ENCODE results near the gene CD69.

Gene CD69

DNA sequence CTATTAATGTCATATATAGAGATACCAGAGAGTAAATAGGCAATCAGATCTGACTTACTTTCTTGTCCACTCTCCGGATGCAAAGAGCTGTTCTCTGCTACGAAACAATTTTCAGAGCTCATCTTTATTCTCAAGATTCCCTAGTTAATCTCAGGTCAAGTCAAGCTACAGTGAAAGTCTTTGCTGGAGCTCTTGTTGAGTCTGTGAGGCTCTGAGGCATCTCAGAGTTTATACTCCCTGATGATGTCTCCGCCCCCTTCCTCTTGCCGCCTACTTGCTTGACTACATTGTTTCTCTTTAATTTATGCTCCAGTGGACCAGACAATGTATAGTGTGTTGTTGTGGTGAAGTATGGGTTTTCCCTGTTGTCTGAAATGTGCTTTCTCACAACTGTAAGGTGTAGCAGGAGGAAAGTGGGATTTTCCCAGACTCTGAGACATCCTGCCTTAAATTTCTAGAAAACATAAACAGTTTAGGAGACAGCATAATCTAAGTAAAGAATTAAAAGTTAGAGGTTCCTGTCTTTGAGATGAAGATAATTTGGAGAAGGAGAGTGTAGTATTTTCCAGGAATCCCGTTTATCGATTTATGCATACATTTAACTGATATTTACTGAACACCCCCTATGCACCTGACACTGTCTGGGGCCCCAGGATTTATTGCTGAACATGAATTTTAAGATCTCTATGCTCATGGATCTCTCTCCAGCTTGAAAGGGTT, at the start of gene CD69:
Gene CD69 (minus strand): TSS at position 203 of the 720 bp plus-strand sequence. CDS start 81 bp downstream, at position 122.
- no peak within 1 kb of the TSS for H3K4me3 ChIP-seq (ENCODE audit: low read depth, low read length)

DNA sequence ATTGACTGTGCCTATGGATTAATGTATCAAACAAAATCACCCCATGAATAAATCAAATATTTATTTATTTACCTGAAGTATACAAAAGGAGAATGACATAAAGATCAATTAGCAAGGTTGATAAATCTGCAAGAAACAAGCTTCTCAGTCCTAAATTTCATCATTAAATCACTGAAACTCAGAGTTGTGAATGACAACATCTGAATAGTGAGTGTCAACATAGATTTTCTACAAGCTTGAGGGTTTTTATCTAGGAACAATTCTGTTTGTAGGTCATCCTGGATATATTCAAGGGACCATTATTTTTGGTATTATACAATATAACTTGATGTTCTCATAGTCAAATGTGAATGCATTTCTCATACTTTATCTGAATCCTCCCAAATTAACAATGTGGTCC, 49.2 kb upstream of the CD69 start:
- no peak overlapping the region for H3K4me3 ChIP-seq (ENCODE audit: low read depth, low read length)

DNA sequence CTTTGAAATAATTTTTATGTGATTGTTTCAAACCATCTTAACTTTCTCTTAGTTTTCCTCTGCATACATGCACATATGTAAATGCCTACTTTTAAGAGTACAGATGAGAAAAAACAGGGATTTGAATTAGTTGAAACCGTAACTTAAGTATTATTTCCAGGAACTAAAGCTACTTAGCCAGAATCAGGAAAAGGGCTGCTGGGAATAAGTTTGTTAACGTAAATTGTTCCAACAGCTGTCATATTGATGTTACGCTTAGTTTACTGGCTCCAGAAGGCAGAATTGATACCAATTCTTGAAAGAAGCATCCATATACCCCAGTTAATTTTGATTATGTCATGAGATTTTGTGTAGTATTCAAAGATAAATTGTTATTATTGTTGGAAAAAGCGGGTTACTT, 48.6 kb upstream of the CD69 start:
- no peak overlapping the region for H3K4me3 ChIP-seq (ENCODE audit: low read depth, low read length)

DNA sequence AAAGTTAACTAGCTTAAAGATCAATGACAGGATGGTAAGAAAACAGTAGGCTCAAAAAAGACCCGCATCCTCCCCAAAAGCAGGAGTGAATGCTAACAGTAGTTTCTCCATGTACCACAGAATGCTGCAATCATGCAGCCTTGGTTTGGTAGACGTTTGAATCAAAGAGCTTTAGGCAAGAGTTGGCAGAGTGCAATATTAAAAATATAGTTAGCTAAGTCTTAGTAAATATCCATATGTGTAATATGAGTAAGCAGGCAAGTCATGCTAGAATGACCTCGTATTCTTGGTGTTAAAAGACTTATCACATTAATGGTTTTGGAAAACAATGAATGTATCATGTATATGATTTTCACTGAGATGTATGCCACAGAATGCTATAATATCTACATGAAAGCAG, 47.8 kb upstream of the CD69 start:
- H3K4me3 ChIP-seq (ENCODE audit: low read depth, low read length) = no peak overlapping the region

DNA sequence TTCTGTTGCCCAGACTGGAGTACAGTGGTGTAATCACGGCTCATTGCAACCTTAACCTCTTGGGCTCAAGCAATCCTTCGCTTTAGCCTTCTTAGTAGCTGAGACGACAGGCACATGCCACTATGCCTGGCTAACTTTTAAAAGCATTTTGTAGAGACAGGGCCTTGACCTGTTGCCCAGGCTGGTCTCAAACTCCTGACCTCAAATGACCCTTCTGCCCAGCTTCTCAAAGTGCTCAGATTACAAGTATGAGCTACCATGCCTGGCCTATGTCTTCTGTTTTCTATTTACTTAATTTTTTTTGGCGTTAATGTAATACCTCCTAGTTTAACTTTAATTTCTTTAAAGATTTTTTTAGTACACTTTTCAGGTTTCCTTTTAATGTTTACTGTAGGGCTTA, 46.0 kb upstream of the CD69 start:
- no peak overlapping the region for H3K4me3 ChIP-seq (ENCODE audit: low read depth, low read length)

DNA sequence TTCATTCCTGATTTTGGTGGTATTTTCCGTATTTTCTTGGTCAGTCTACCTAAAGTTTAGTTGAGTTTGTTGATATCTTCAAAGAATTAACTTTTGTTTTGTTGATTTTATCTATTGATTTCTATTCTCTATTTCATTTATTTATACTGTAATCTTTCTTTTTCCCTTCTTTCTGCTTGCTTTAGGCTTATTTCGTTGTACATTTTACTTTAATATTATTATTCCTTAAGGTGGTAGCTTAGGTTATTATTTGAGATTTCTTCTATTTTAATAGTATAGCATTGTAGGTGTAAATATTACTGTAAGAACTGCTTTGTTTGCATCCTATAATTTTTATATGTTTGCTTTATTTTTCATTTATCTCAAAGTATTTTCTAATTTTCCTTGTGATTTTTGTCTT, 45.2 kb upstream of the CD69 start:
- no peak overlapping the region for H3K4me3 ChIP-seq (ENCODE audit: low read depth, low read length)

DNA sequence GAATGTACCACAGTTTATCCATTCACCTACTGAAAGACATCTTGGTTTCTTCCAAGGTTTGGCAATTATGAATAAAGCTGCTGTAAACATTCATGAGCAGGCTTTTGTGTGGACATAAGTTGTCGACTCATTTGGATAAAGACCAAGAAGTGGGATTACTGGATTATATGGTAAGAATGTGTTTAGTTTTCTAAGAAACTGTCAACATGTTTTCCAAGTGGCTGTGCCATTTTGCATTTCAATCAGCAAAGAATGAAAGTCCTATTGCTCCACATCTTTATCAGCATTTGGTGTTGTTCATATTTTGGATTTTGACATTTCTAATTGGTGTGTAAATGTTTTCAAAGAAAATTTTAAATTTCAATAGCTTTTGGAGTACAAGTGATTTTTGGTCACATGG, 39.3 kb upstream of the CD69 start:
- no peak overlapping the region for H3K4me3 ChIP-seq (ENCODE audit: low read depth, low read length)

DNA sequence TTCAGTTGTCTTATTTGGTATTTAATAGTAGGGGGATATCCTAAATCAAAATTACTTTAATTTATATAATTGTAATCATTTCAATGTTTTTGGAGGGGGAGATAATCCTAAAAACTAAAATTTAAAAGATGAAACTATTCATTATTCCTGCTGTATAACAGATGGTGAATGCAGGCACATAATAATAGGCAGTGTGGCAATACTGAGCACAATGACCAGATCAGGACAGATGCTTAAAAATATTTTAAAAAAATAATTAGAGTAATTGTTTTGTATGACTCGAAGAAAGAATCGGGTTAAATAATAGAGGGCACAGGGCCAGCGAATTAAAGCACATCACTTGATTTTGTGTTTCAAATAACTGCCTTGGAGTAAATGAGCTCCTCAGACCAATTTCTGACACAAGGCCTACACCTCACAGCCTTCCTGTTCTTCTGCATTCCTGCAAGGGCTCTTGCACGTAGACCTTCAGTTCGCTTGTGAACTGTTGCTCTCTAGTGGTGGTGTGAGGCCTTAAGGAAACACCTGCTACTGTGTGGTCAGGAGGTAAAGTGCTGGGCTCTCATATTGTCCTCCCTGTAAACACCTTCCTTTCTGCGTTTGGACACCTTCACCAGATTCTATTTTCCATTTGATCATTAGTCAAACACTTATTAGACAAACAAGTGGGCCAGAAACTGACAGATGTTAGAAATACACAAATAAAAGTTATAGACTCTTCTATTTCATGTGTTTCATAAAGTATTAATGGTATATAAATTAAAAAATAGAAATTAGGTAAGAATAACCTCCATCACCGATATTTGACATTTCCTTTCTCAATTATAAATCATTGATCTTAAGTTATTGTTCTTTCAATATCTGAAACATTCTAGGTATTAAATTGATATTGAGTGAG, 37.3 kb upstream of the CD69 start:
- H3K4me3 ChIP-seq (ENCODE audit: low read depth, low read length) = no peak overlapping the region

DNA sequence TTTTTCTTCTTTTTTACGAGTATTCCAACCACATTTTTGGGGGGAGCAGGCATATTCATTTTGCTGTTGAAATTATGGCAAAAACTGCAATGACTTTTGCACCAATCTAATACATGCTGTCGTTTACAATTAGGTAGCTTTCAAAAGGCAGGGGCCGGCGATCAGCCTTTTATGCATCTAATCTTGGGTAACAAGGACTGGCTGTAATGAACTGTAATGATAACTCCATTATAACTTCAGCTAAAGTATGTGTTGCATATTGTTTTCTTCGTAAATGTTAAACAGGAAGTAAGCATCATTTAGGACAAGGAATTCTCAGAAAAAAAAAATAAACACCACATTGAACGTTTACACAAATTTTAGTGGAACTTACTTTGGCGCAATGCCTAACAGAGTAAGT, 36.3 kb upstream of the CD69 start:
- H3K4me3 ChIP-seq (ENCODE audit: low read depth, low read length) = no peak overlapping the region

DNA sequence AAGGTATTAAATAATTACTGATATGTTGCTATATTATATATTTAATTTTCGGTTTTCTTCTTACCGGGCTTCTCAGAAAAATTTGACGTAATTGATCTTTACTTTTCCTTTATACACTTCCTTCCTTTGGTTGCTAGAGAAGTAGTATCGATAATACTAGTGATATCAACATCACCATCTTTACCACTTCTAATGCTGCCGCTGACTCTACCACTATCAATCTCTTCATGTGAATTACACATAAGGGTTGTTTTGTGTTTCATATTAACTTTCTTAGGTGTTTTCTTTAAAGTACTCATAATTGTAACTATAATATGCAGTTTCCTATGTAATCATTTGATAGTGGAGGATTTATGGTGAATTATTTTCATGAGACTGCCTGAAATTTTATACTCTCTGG, 35.6 kb upstream of the CD69 start:
- H3K4me3 ChIP-seq (ENCODE audit: low read depth, low read length) = no peak overlapping the region

DNA sequence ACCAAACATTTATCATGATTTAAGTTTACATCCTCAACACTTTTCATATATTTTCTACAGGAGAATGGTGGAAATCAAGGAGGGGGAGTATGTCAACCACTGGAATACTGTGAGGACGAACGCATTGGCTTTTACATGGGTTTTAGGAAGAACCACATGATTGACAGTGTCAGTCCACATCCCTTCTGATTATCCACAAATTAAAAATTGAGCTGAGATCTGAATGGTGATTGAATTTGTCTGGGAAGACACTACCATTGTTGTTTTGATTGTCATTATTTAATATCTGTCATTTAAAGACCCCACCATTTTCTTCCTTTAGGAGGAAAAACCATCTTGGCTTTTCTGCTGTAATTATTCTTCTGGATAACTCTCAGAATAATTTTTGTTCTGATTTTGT, 35.2 kb upstream of the CD69 start:
- H3K4me3 ChIP-seq (ENCODE audit: low read depth, low read length) = no peak overlapping the region

DNA sequence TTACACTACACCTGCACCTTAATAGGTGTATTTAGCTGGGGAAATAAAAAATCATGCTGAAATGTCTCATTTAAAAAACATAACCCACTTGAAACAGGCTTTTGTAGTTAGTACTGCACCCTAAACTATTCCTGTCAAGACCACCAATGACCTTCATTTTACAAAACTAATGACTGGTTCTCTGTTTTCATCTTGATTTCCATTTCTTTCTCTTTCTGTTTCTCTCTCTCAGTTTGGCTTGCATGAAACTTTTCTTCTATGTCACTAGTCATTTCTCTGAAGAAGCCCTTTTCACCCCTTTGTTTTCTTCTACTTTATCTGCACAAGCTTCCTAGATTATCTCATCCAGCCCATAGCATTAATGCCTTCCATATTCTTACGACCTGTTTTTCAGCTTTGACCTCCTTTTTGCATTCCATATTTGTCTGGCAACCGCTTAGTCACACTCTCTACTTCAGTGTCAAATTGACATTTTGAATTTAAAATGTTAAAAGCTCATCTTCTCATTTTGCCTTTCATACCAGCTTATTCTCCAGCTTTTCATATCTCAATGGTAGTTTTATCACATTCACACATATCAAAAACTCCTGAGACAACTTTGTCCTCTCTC, 33.9 kb upstream of the CD69 start:
- H3K4me3 ChIP-seq (ENCODE audit: low read depth, low read length) = no peak overlapping the region

DNA sequence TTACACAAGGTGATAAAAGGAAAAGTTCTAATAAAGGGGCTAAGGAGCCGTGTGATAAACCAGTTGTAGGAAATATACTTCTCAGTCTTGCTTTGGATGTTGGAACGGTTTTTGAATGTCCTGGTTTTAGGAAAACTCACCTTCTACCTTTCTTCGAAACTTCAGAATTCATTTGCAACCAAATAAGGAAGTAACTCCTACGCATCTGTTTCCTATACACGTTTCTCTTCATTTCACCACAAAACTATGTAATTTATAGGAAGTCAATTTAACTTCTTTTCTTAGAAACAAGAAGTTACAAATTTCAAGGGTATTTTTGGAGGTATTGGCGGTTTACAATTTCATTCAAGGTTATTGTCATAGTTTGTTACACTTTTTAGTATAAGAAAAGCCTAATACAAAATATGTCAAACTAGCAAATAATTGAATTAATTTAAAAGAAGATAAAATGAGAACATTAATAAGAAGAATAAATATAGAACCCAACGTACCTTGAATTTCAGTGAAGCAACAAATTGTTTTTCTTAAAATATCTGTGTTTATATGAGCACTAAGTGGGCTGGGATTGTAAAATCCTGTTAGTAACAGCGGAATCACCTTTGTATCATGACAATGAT, 33.2 kb upstream of the CD69 start:
- no peak overlapping the region for H3K4me3 ChIP-seq (ENCODE audit: low read depth, low read length)

DNA sequence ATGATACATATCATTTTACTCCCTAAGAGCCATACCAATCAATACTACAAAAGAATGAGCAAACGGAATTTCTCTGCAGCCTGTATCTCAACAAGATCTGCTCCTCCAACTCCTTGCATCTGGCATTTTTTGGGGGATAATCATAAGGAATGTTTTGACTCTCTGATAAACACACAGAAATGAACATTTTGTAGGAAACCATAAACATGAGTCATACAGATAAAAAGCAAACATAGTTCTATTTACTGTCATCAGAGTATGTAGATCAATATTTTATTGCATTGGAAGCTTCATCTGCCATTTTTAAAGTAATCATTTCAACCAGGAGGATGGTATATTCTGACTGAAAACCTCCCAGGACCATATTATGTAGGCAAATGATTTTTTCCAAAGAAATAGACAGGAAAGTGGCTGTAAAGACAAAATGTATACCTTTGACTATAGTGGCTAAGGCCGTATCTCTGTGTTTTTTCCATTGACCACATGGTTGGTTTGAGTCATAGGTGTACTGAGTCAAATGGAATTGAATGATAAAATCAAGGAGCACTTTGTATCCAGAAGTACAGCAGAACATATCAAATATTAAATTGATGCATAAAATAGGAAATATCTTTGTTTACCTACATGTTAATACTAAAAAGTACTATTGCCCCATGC, 32.4 kb upstream of the CD69 start:
- H3K4me3 ChIP-seq (ENCODE audit: low read depth, low read length) = no peak overlapping the region

DNA sequence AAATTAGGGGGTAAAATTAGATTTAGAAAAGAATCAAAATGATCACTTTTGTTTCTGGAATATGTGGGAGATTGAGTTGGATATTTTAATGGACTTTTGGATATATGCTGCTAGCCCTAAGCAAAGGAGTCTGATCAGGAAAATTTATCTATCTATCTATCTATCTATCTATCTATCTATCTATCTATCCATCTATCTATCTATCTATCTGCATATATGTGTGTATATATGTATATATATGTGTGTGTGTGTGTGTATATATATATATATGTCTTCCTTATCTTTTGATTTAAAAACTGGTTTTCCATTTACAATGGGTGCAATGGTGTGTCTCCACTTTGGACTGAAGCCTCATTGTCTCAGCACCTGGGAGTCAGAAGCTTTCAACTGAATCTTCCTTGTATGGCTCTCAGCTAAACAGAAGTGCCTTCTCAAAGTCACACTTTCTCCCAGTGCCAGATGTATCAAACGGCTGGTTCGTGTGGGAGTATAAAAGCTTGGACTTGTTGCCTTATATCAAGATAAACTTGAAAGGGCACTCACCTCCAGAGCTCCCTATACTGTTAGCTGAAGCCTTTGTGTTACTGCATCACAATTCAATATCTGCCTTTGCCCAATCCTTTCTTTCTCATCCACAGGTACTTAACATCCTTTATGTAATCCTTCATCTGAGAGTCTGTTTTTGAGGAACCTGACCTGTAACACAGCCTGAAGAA, 31.6 kb upstream of the CD69 start:
- no peak overlapping the region for H3K4me3 ChIP-seq (ENCODE audit: low read depth, low read length)

DNA sequence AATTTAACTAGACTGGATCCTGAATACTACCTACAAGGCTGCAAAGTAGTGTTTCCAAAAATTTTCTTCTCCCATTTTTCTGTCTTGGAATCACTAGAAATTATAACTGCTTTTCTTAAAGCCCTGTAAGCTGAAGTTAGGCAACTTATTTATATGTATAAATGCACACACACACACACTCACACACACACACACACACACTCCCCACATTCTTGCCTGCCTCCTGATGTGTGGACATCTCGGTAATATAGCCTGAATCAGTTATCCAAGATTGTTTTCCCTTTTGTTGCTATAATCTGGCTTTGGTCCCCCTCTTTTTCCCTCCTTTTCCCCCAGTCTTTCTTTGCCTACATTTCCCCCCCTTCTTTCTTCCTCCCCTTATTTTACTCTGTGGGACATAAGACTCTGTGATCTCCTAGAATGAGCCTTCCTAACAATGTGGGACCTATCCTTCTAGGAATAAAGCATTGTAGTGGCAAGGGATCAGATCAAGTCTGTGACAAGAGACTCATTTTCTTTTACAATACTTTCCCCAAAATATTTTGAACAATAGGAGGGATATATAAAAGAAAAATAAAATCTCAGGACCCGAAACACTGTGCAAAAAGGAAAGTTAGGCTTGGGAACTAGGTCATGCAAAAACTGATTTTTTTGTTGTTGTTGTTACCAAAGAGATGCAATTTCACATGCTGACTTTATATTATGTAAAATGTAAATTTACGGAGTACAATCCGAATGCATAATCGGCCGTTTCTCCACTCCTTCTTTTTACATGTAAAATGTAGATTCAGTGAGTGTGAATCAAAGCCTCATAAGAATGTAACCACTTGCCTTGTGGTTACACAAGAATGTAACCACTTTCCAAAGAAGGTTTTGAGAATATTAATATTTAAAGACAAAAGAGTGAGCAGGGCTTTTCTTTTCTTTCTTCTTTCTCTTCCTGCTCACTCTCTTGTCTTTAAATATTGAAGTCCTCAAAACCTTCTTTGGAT, 26.3 kb upstream of the CD69 start:
- H3K4me3 ChIP-seq (ENCODE audit: low read depth, low read length) = no peak overlapping the region

DNA sequence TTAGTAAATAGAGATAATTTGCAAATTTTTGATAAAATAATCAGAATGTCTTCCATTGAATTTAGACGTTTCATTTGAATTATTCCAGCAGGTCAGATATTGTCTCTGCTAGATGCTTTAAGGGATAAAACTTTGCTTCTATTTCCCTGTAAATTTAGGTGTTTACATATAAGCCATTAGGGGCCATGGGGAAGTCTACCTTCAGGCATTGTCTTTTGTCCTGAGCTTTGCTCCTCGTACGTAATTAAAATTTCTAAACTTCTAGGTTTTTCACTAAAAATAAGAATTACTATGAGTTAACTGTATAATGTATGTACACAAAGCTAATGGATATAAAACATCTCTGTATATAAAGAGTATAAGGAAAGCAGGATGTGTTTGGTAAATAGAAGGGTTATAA, 24.1 kb upstream of the CD69 start:
- no peak overlapping the region for H3K4me3 ChIP-seq (ENCODE audit: low read depth, low read length)

DNA sequence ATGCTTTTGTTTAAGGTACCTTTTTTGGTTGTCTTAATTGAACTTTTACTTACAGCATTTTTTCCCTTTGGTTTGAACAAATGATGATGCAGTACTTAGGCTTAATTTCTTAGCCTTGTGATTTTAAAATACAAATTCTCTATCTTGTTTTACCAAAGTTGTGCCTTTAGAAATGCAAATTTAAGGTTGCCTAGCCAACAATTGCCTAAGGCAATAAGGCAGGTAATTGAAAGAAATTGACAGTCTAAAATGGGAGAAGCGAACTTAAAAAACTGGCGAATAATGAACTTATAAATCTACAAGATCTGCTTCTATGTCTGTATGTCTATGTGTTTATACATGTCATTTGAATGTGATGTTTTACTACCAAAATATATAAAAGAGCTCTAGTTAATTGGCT, 23.6 kb upstream of the CD69 start:
- no peak overlapping the region for H3K4me3 ChIP-seq (ENCODE audit: low read depth, low read length)

All from iPS-11a (cell line).